Measurements from ENCODE around the gene AGRP.

The AGRP gene

GRCh38 chr16:67482233-67482924, 968 bp downstream of the AGRP start:
- H3K4me3 ChIP-seq (ENCODE audit: low read depth, low read length), result no peak overlapping the region; the same call in 1 of the 2 replicates
- no peak for DNase-seq (ENCODE audit: low read depth)
- TF ChIP-seq, protein P1, sequence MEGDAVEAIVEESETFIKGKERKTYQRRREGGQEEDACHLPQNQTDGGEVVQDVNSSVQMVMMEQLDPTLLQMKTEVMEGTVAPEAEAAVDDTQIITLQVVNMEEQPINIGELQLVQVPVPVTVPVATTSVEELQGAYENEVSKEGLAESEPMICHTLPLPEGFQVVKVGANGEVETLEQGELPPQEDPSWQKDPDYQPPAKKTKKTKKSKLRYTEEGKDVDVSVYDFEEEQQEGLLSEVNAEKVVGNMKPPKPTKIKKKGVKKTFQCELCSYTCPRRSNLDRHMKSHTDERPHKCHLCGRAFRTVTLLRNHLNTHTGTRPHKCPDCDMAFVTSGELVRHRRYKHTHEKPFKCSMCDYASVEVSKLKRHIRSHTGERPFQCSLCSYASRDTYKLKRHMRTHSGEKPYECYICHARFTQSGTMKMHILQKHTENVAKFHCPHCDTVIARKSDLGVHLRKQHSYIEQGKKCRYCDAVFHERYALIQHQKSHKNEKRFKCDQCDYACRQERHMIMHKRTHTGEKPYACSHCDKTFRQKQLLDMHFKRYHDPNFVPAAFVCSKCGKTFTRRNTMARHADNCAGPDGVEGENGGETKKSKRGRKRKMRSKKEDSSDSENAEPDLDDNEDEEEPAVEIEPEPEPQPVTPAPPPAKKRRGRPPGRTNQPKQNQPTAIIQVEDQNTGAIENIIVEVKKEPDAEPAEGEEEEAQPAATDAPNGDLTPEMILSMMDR (IDR thresholded peaks at IDR 0.05; ENCODE audit: control insufficient read depth, extremely low read depth, insufficient read depth), result no peak

- DNase-seq (ENCODE audit: low read depth), result no peak
- H3K4me3 ChIP-seq (ENCODE audit: low read depth, low read length), result peak overlapping the region; percentile 97
- TF ChIP-seq, protein P1 (IDR thresholded peaks at IDR 0.05; ENCODE audit: control insufficient read depth, extremely low read depth, insufficient read depth), result no peak
These were observed 1.6 kb downstream of the AGRP start for GRCh38 chr16:67481561-67482232.

GRCh38 chr16:67480833-67481560, 2.4 kb downstream of the AGRP start, which contains the start of gene ATP6V0D1:
ATP6V0D1 (minus strand) TSS chr16:67481157; CDS start chr16:67481086, 71 bp downstream.
- TF ChIP-seq, protein P1 (IDR thresholded peaks at IDR 0.05; ENCODE audit: control insufficient read depth, extremely low read depth, insufficient read depth), result peak; percentile 80
- H3K4me3 ChIP-seq (ENCODE audit: low read depth, low read length), result peak within 1 kb of the TSS; percentile 97
- DNase-seq (ENCODE audit: low read depth), result peak; percentile 91

DNA sequence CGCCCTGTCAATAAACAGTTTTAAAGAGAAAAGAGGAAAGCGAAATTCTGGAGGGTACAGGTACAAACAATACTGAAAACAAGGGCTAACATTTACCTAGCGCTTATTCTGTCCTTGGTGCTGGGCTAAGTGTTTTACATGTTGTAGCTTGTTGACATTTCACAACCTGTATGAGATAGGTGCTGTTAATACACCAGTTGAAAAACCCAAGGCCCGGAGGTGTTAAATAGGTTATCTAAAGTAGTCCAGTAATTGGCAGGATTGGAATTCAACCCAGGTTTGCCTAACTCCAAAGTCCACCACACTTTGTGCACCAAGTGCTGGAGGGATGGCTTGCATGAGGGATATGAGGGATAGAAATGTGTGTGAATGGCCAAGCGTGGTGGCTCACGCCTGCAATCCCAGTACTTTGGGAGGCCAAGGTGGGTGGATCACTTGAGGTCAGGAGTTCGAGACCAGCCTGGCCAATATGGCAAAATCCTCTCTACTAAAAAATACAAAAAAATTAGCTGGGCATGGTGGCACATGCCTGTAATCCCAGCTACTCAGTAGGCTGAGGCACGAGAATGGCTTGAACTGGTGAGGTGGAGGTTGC, 5.3 kb downstream of the AGRP start:
- DNase-seq (ENCODE audit: low read depth), result no peak
- no peak overlapping the region for H3K4me3 ChIP-seq (ENCODE audit: low read depth, low read length)
- TF ChIP-seq, protein P1 (IDR thresholded peaks at IDR 0.05; ENCODE audit: control insufficient read depth, extremely low read depth, insufficient read depth), result no peak

DNA sequence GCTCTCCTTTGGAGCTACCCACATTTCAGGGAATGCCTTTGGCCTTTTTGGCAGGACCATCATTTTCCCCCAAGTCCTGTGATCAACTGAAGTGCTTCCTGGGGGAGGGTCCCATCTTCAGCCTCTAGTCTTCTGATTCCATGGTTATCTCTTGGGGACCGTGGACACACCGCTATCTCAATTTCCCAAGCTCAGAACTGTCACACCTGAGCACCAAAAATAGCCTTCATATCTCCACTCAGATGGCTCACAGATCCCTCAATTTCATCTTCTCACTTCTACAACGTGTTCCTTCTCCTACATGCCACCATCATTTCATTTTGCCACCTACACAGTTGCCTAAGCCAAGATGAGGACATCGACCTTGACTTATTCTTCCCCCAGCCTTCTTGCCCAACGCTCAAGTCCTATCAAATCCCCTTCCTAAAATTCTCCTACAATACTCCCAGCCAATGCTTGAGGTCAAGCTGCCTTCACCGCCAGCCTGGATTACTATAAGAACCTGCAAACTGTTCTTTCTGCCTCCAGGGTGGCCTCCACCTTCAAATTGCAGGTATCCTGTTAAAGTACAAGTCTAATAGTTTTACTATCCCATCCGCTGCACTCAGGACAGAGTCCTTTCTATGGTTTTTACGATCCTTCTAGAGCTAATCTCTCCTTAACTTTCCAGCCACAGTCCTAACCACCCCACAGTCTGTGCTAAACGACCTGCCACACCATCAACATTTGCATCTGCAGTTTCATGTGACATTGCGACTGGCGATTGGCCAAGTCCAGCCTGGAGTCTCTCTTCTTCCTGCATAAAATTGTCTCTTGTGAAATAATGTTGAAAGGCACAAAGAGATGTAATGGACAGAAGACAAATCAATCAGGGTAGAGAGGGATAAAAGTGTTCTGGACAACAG, 8.5 kb downstream of the AGRP start:
- H3K4me3 ChIP-seq (ENCODE audit: low read depth, low read length), result no peak overlapping the region
- no peak for DNase-seq (ENCODE audit: low read depth)
- TF ChIP-seq, protein P1 (IDR thresholded peaks at IDR 0.05; ENCODE audit: control insufficient read depth, extremely low read depth, insufficient read depth), result no peak
